PC-9 (cell line): ENCODE results near the gene PRF1. TPM values are rescaled to one million over a fixed set of nuclear protein-coding genes. Genes with fewer than 3 reads are reported as not detected.
"Not testable (repeated sequence)": the region's sequence is repeated elsewhere in the genome, so short reads cannot be mapped to it uniquely, and the experiment has no call there.

Experiments used
- BruUV-seq: library from RNA; stranded (reverse); fragments of 400-500 nt; replicated peaks from 2 replicates; lab custom pipeline; 2021; lab: Mats Ljungman, UMichigan
- CTCF ChIA-PET: fragments of 300-600 bp; sonication (Branson Sonifier 250); formaldehyde crosslinking; loops from one replicate; lab custom pipeline; 2022; ENCODE audit warnings: antibody characterized with exemption; lab: Charles Lee
- POLR2A ChIA-PET: fragments of 300-600 bp; sonication (Branson Sonifier 250); formaldehyde crosslinking; loops from one replicate; lab custom pipeline; 2022; ENCODE audit warnings: antibody characterized with exemption; ENCODE audit not compliant: unreplicated experiment; lab: Charles Lee
- DNase-seq, 2 experiments: peaks; one replicate each; pipeline versions ENCODE4 v3.0.0 to v3.0.0-alpha.2; 2015 to 2022; ENCODE audit warnings: mixed read lengths in 1 of 2
- H2AFZ ChIP-seq: fragments of 200-600 bp; sonication (generic); 2 replicates; pipeline ENCODE4 v1.8.1; 2017; ENCODE audit warnings: antibody characterized with exemption
- H3F3A ChIP-seq: fragments of 200-600 bp; sonication (generic); 2 replicates; pipeline ENCODE4 v1.8.1; 2017; ENCODE audit warnings: antibody characterized with exemption, mild to moderate bottlenecking, low read depth; ENCODE audit not compliant: insufficient read depth
- H3K27ac ChIP-seq: fragments of 200-600 bp; sonication (generic); 2 replicates; pipeline ENCODE4 v1.6.1; 2016; ENCODE audit warnings: mixed run types
- H3K27me3 ChIP-seq: fragments of 200-600 bp; sonication (generic); 2 replicates; pipeline ENCODE4 v1.6.1; 2016; ENCODE audit warnings: low read depth, mixed run types; ENCODE audit not compliant: insufficient read depth
- H3K36me3 ChIP-seq: fragments of 200-600 bp; sonication (generic); 2 replicates; pipeline ENCODE4 v1.6.1; 2016; ENCODE audit warnings: low read depth, mixed run types
- H3K4me1 ChIP-seq: fragments of 200-600 bp; sonication (generic); replicated peaks from 2 replicates; pipeline ENCODE4 v1.6.1; 2016; ENCODE audit warnings: mixed run types; ENCODE audit not compliant: insufficient read depth
- H3K4me2 ChIP-seq: fragments of 200-600 bp; sonication (generic); 2 replicates; pipeline ENCODE4 v1.6.1; 2017; ENCODE audit warnings: mixed run types
- H3K4me3 ChIP-seq: fragments of 200-600 bp; sonication (generic); 2 replicates; pipeline ENCODE4 v1.6.1; 2016; ENCODE audit warnings: mixed run types
- H3K79me2 ChIP-seq: fragments of 200-600 bp; sonication (generic); 2 replicates; pipeline ENCODE4 v1.6.1; 2017; ENCODE audit warnings: low read depth, mixed run types
- H3K9me2 ChIP-seq: fragments of 200-600 bp; sonication (generic); 2 replicates; pipeline ENCODE4 v1.8.1; 2017; ENCODE audit warnings: mild to moderate bottlenecking; ENCODE audit not compliant: insufficient read depth
- H3K9me3 ChIP-seq: fragments of 200-600 bp; sonication (generic); 2 replicates; pipeline ENCODE4 v1.8.1; 2016; ENCODE audit warnings: low read depth; ENCODE audit not compliant: insufficient read depth
- H4K20me1 ChIP-seq: fragments of 200-600 bp; sonication (generic); 2 replicates; pipeline ENCODE4 v1.8.1; 2017; ENCODE audit not compliant: insufficient read depth
- EZH2 ChIP-seq: fragments of 200-600 bp; sonication (generic); IDR thresholded peaks from 2 replicates; pipeline ENCODE4 v1.8.0; 2017; ENCODE audit warnings: antibody characterized with exemption, low read depth
- intact Hi-C: fragments of 100-400 bp; cut with micrococcal nuclease; formaldehyde crosslinking; loops from one replicate; pipeline ENCODE4 v1.10.0; 2022; ENCODE audit not compliant: unreplicated experiment
- total RNA-seq: library from RNA; stranded (reverse); gene quantifications from 2 replicates; pipeline ENCODE4 v1.2.3, GENCODE V29; 2021
- TF ChIP-seq, protein P1 (sequence below): fragments of 200-600 bp; sonication (generic); conservative IDR thresholded peaks from 2 replicates; pipeline ENCODE4 v1.6.1; 2017; ENCODE audit warnings: mixed run types, antibody characterized with exemption, mild to moderate bottlenecking, moderate library complexity

PRF1 gene
- total RNA-seq, 1 experiment from 2014 or later: not detected

DNA sequence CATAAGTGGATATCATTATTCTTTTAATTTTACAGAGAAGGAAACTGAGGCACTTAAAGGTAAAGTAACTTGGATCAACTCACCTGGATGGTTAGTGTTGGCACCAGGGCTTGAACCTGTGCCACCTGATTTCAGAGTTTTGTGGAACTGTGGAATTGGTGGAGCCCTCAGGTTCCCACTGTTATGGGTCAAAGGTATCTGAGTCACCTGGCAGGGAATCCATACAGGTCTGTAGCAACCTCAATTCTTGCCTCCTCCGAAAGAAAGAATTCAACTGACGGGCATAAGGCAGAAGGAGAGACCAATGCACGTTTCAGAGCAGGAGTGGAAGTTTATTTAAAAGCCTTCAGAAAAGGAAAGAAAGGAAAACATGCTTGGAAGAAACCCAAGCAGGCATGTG, 44.5 kb upstream of the PRF1 start:
- Histone ChIP-seq H3K79me2 (no peaks in the 10 kb centered on the region), H3K9me2 (no peaks in the 10 kb centered on the region), H3K27me3 (no peaks in the 10 kb centered on the region), H3K9me3 (peaks cover 7% of the 10 kb centered on the region; the same call in 1 of the 2 replicates), H3K4me1 (peaks cover 30% of the 10 kb centered on the region), H2AFZ (no peak overlapping the region), H3K27ac (no peak overlapping the region), H4K20me1 (no peaks in the 10 kb centered on the region), H3F3A (peaks cover 11% of the 10 kb centered on the region; the same call in 1 of the 2 replicates), H3K4me3 (no peak overlapping the region), H3K36me3 (no peaks in the 10 kb centered on the region), H3K4me2 (no peak overlapping the region)
- peak in 1 of 2 experiments; percentile 50 for DNase-seq
- POLR2A ChIA-PET: no interaction called here
- TF ChIP-seq, protein P1, sequence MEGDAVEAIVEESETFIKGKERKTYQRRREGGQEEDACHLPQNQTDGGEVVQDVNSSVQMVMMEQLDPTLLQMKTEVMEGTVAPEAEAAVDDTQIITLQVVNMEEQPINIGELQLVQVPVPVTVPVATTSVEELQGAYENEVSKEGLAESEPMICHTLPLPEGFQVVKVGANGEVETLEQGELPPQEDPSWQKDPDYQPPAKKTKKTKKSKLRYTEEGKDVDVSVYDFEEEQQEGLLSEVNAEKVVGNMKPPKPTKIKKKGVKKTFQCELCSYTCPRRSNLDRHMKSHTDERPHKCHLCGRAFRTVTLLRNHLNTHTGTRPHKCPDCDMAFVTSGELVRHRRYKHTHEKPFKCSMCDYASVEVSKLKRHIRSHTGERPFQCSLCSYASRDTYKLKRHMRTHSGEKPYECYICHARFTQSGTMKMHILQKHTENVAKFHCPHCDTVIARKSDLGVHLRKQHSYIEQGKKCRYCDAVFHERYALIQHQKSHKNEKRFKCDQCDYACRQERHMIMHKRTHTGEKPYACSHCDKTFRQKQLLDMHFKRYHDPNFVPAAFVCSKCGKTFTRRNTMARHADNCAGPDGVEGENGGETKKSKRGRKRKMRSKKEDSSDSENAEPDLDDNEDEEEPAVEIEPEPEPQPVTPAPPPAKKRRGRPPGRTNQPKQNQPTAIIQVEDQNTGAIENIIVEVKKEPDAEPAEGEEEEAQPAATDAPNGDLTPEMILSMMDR: no peak
- no peak for TF ChIP-seq EZH2
- BruUV-seq: no TSS peak
- intact Hi-C loops: no loop called here
- CTCF ChIA-PET: no interaction called here

DNA sequence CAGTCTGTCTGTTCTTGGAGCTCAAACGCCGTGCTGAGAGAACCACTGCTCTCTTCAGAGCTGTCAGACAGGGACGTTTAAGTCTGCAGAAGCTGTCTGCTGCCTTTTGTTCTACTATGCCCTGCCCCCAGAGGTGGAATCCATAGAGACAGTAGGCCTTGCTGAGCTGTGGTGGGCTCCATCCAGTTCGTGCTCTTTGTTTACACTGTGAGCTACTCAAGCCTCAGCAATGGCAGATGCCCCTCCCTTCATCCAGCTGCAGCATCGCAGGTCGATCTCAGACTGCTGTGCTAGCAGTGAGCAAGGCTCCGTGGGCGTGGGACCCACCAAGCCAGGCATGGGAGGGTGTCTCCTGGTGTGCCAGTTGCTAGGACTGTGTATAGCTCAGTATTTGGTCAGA, 42.4 kb upstream of the PRF1 start:
- H2AFZ ChIP-seq, H3F3A ChIP-seq, intact Hi-C loops, DNase-seq, H4K20me1 ChIP-seq, CTCF ChIA-PET, H3K79me2 ChIP-seq, H3K27me3 ChIP-seq, BruUV-seq, H3K27ac ChIP-seq, H3K36me3 ChIP-seq, H3K4me2 ChIP-seq, H3K9me3 ChIP-seq, H3K9me2 ChIP-seq, H3K4me3 ChIP-seq: not testable (repeated sequence)
- POLR2A ChIA-PET: interaction anchor here (0.7 kb wide), 1 partner anchor 1565 kb away, joined by 7 read pairs; no protein-coding TSS in a partner anchor
- H3K4me1 ChIP-seq: peaks cover 17% of the 10 kb centered on the region

DNA sequence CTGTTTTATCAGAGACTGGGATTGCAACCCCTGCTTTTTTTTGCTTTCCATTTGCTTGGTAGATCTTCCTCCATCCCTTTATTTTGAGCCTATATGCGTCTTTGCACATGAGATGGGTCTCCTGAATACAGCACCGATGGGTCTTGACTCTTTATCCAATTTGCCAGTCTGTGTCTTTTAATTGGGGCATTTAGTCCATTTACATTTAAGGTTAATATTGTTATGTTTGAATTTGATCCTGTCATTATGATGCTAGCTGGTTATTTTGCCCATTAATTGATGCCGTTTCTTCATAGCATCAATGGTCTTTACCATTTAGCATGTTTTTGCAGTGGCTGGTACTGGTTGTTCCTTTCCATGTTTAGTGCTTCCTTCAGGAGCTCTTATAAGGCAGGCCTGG, 40.7 kb upstream of the PRF1 start:
- CTCF ChIA-PET, POLR2A ChIA-PET, H3K9me3 ChIP-seq, DNase-seq, H4K20me1 ChIP-seq, intact Hi-C loops, H3K27ac ChIP-seq, H3F3A ChIP-seq, H3K4me1 ChIP-seq, H3K9me2 ChIP-seq, H2AFZ ChIP-seq, H3K27me3 ChIP-seq, H3K79me2 ChIP-seq, H3K4me3 ChIP-seq, H3K36me3 ChIP-seq, H3K4me2 ChIP-seq, BruUV-seq: not testable (repeated sequence)

DNA sequence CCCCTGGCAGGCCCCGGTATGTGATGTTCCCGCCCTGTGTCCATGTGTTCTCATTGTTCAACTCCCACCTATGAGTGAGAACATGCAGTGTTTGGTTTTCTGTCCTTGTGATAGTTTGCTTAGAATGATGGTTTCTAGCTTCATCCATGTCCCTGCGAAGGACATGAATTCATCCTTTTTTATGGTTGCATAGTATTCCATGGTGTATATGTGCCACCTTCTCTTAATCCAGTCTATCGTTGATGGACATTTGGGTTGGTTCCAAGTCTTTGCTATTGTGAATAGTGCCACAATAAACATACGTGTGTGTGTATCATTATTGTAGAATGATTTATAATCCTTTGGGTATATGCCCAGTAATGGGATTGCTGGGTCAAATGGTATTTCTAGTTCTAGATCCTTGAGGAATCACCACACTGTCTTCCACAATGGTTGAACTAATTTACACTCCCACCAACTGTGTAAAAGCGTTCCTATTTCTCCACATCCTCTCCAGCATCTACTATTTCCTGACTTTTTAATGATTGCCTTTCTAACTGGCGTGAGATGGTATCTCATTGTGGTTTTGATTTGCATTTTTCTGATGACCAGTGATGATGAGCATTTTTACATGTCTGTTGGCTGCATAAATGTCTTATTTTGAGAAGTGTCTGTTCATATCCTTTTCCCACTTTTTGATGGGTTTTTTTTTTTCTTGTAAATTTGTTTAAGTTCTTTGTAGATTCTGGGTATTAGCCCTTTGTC, 37.3 kb upstream of the PRF1 start:
- DNase-seq, H4K20me1 ChIP-seq, H3K27me3 ChIP-seq, H3K4me1 ChIP-seq, intact Hi-C loops, H3K4me2 ChIP-seq, H3K27ac ChIP-seq, H2AFZ ChIP-seq, H3K9me3 ChIP-seq, H3F3A ChIP-seq, H3K36me3 ChIP-seq, H3K79me2 ChIP-seq, BruUV-seq, H3K4me3 ChIP-seq, H3K9me2 ChIP-seq, POLR2A ChIA-PET: not testable (repeated sequence)
- CTCF ChIA-PET: interaction anchor here (0.8 kb wide), 1 partner anchor 11 kb away, joined by 11 read pairs; no protein-coding TSS in a partner anchor

DNA sequence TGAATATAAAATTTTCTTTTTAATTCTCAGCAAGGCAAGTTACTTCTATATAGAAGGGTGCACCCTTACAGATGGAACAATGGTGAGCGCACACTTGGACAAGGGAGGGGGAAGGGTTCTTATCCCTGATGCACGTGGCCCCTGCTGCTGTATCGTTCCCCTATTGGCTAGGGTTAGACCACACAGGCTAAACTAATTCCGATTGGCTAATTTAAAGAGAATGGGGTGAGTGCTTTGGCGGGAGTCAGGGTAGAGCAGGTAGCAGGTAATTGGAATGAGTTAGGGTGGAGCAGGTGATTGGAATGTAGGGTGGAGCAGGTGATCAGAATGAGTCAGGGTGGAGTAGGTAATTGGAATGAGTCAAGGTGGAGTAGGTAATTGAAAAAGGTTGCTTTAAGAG, 32.0 kb upstream of the PRF1 start:
- intact Hi-C loops, H3K27me3 ChIP-seq, H3F3A ChIP-seq, POLR2A ChIA-PET, H3K4me3 ChIP-seq, H3K4me2 ChIP-seq, H3K9me2 ChIP-seq, H3K79me2 ChIP-seq, BruUV-seq, H3K36me3 ChIP-seq, H2AFZ ChIP-seq, H4K20me1 ChIP-seq, CTCF ChIA-PET, H3K9me3 ChIP-seq: not testable (repeated sequence)
- H3K4me1 ChIP-seq: peaks cover 15% of the 10 kb centered on the region
- peak in 1 of 2 experiments; percentile 50 for DNase-seq
- H3K27ac ChIP-seq: peak overlapping the region; percentile 44
